ENCODE results near the gene APEX1.
"Not testable (repeated sequence)": the region's sequence is repeated elsewhere in the genome, so short reads cannot be mapped to it uniquely, and the experiment has no call there.

APEX1 gene

GRCh38 chr14:20446889-20447288 is 8.1 kb upstream of the APEX1 start:
- DNase-seq (ENCODE audit: low read depth in 1 of 2, low spot score in 1 of 2): no peak
- no peak overlapping the region for H3K27ac ChIP-seq (replicated peaks)
- no peak overlapping the region for H3K4me3 ChIP-seq (replicated peaks; ENCODE audit: insufficient read depth, low read length)
- no peak for TF ChIP-seq GABPA (IDR thresholded peaks at IDR 0.05; ENCODE audit: low read depth)
- TF ChIP-seq CTCF (IDR thresholded peaks at IDR 0.05; ENCODE audit: insufficient read depth, low read length): no peak
- no peak for TF ChIP-seq POLR2AphosphoS5 (IDR thresholded peaks at IDR 0.05; ENCODE audit: low read depth)
- TF ChIP-seq SPI1 (IDR thresholded peaks at IDR 0.05; ENCODE audit: borderline replicate concordance, low read depth): no peak
- no peak for TF ChIP-seq REST (IDR thresholded peaks at IDR 0.05; ENCODE audit: insufficient replicate concordance, low read depth)
- H3K27me3 ChIP-seq (ENCODE audit: insufficient read depth, poor library complexity, severe bottlenecking): no peaks in the 10 kb centered on the region

- DNase-seq (ENCODE audit: low read depth in 1 of 2, low spot score in 1 of 2); H3K27ac ChIP-seq (replicated peaks); H3K27me3 ChIP-seq (ENCODE audit: insufficient read depth, poor library complexity, severe bottlenecking); H3K4me3 ChIP-seq (replicated peaks; ENCODE audit: insufficient read depth, low read length): not testable (repeated sequence)
These were observed 2.2 kb upstream of the APEX1 start for GRCh38 chr14:20452831-20453230.

GRCh38 chr14:20455355-20456300 is 602 bp downstream of the APEX1 start:
- TF ChIP-seq CTCF (IDR thresholded peaks at IDR 0.05; ENCODE audit: insufficient read depth, low read length) (no peak), POLR2AphosphoS5 (IDR thresholded peaks at IDR 0.05; ENCODE audit: low read depth) (peak; percentile 68; the same call in 1 of the 2 replicates), SPI1 (IDR thresholded peaks at IDR 0.05; ENCODE audit: borderline replicate concordance, low read depth) (no peak)
- DNase-seq (ENCODE audit: low read depth in 1 of 2, low spot score in 1 of 2): peak in 1 of 2 experiments; percentile 74
- Histone ChIP-seq H3K4me3 (replicated peaks; ENCODE audit: insufficient read depth, low read length) (peak overlapping the region; percentile 81), H3K27me3 (ENCODE audit: insufficient read depth, poor library complexity, severe bottlenecking) (no peaks in the 10 kb centered on the region), H3K27ac (replicated peaks) (peak overlapping the region; percentile 98)

GRCh38 chr14:20456971-20457370 is 1.9 kb downstream of the APEX1 start:
- TF ChIP-seq REST (IDR thresholded peaks at IDR 0.05; ENCODE audit: insufficient replicate concordance, low read depth): peak; percentile 16
- no peak; the same call in 1 of the 2 replicates for TF ChIP-seq SPI1 (IDR thresholded peaks at IDR 0.05; ENCODE audit: borderline replicate concordance, low read depth)
- peak; percentile 86 for TF ChIP-seq POLR2AphosphoS5 (IDR thresholded peaks at IDR 0.05; ENCODE audit: low read depth)
- peak; percentile 19; the same call in 1 of the 2 replicates for TF ChIP-seq GABPA (IDR thresholded peaks at IDR 0.05; ENCODE audit: low read depth)
- TF ChIP-seq CTCF (IDR thresholded peaks at IDR 0.05; ENCODE audit: insufficient read depth, low read length): no peak
- H3K27me3 ChIP-seq (ENCODE audit: insufficient read depth, poor library complexity, severe bottlenecking): no peaks in the 10 kb centered on the region
- peak overlapping the region; percentile 98 for H3K27ac ChIP-seq (replicated peaks)
- H3K4me3 ChIP-seq (replicated peaks; ENCODE audit: insufficient read depth, low read length): peak overlapping the region; percentile 81
- DNase-seq (ENCODE audit: low read depth in 1 of 2, low spot score in 1 of 2): peak; percentile 75 to 86

All from HL-60 (cell line).